ENCODE measurements around the gene ATXN7.

Gene ATXN7

GRCh38 chr3:63864965-63865327, 1.3 kb downstream of the ATXN7 start:
- no peak for DNase-seq (ENCODE audit: low spot score)

DNA sequence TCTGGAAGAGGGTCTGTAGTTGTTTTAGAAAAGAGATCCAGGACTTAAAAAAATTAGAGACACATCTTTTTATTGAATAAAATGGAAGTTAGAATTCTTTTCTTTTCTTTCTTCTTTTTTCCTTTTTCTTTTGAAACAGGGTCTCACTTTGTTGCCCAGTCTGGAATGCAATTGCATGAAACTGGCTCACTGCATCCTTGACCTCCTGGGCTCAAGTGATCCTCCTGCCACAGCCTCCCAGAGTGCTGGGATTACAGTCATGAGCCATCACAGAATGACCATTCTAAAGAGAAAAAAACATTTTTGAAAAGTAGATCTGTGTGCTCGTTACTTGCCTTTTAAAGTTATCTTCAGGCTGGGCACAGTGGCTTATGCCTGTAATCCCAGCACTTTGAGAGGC, 3.6 kb downstream of the ATXN7 start:
- no peak for DNase-seq (ENCODE audit: low spot score)

DNA sequence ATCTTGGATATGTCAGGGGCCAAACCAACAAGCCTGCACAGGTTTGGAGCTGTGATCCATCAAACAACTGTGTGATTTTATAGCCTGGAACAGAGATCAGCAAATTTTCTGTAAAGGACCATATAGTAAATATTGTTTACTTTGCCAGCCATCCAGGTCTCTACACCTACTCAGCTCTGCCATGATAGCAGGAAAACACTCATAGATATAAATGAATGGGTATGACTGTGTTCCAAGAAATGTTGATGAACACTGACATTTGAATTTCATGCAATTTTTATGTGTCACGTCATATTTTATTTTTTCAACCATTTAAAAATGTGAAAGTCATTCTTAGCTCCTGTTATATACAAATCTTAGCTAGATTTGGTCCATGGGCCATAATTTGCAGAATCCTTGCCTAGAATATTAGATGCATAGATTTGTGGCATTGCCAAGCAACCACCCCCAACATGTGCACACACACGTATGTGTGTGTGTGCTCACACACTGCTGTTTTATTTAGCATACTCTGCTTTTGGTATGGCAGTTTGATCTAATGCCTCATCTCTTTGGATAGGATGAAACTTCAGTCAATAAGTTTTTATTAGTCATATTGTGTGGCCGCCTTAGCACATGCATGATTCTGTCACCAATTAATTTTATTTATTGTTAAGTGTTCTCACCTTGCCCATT, 6.4 kb downstream of the ATXN7 start:
- no peak for DNase-seq (ENCODE audit: low spot score)

GRCh38 chr3:63870615-63871005, 6.9 kb downstream of the ATXN7 start:
- DNase-seq (ENCODE audit: low spot score), result no peak

- peak; percentile 83 for DNase-seq (ENCODE audit: low spot score)
Measured at GRCh38 chr3:63872135-63872924, 8.7 kb downstream of the ATXN7 start.

DNA sequence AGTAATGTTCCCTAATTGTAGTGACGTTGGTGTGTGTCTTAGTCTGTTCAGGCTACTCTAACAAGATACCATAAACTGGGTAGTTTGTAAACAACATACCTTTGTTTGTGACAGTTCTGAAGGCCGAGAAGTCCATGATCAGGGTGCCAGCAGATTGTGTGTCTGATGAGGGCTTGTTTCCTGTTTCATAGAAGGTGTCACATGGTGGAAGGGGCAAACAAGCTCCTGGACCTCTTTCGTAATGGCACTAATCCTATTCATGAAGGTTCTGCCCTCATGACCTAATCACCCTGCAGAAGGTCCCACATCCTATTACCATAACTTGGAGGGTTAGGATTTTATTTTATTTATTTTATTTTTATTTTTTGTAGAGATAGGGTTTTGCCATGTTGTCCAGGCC, 11.1 kb downstream of the ATXN7 start:
- no peak for DNase-seq (ENCODE audit: low spot score)

DNA sequence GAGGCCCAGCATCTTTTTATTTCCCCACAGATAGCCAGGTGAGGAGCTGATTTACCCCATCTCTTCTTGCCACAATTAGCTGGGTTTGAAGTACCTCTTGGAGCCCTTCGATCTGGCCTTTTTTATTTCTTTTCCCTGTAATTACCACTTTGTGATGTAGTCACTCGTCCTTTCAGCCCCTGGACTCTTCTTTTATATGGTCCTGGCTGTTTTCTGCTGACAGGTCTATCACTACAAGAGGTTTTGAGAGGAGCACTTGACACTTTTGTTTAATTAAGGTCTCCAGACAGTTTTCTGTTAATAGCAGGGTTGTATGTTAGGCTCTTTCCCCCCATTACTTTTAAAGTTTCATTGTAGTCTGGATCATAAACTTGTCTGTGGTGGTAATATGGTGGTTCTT, 11.8 kb downstream of the ATXN7 start:
- no peak for DNase-seq (ENCODE audit: low spot score)

DNA sequence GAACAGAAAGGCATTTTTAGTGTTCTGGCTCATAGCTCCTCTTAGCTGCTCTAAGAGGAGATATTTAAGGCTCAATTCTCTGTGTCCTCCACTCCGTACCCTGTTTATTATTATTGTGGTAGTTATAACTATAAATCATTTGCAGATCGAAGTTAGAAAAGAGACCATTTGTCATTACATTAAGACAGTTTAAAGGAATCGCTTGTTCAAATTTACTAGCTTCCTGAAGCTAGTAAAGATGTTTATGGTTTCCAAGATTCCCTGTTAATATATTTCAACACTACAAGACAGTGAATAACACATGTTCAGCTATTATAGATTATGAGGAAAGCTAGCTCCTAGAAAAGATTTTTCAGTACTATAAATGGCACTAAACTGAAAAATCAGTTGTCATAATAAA, 12.6 kb downstream of the ATXN7 start:
- no peak for DNase-seq (ENCODE audit: low spot score)

DNA sequence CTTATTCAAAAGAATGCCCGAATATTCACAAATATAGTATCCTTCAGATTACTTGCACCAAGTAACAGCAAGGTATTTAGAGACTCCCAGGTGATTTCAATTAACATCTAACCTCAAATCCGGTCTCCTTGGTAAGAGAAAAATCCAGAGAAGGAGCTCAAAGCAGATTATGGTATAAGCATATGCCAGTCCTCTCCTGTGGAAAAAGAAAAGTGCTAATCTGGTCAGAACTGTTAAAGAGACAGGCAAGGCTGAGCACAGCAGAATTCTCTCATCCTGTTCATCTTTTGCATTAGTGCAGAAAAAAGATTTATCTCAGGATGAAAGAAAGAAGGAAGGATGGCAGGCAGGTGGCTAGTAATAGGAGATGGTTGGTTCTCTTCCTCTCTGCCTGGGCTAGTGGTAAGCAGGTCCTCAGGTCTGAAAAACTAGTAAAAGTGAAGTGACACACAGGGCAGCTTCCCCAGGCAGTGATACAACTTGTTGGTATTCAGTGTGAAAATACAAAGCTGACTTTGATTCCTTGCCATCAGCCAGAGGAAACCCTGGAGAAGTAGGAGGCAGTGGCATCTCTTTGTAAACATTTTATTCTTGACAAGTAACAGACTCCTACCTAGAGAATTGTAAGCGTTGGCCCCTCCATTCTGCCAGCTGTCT, 14.2 kb downstream of the ATXN7 start:
- peak; percentile 63 for DNase-seq (ENCODE audit: low spot score)

- no peak for DNase-seq (ENCODE audit: low spot score)
Measured at GRCh38 chr3:63878394-63879060, 14.9 kb downstream of the ATXN7 start.

DNA sequence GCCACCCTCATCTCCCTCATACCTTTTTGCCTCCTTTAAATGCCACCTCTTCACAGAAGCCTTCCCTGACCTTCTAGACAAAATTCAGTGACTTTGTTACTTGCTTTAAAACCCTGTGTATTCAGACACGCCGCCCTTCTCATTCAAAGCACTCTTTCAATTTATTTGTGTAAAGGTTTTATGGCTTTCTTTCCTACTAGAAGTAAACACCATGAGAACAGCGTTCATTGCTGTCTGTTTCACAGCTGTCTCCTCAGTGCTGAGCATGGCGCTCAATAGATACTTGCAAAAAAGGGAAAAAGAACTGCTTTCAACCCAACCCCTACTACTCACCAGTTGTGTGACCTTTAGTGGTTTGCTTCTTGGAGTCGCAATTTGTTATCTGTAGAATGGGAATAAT, 17.0 kb downstream of the ATXN7 start:
- no peak for DNase-seq (ENCODE audit: low spot score)

DNA sequence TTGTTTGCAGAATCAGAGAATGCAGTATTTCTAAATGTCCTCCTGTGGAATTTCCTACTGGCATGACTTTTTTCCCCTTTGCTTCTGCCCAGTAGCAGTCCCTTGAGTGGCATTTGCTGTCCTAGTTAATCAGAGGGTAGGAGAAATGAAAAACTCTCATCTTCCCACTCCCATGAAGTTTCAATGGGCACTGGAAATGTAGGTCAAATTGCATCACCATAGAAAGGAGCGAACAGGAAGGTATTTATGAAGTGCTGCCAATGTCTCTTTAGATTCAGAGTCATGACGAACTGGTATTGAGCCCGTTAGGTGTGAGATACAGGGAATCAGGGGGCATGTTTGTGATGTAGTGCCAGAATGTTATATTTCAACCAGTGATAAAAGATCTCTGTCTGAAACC, 23.2 kb downstream of the ATXN7 start:
- DNase-seq (ENCODE audit: low spot score), result no peak

DNA sequence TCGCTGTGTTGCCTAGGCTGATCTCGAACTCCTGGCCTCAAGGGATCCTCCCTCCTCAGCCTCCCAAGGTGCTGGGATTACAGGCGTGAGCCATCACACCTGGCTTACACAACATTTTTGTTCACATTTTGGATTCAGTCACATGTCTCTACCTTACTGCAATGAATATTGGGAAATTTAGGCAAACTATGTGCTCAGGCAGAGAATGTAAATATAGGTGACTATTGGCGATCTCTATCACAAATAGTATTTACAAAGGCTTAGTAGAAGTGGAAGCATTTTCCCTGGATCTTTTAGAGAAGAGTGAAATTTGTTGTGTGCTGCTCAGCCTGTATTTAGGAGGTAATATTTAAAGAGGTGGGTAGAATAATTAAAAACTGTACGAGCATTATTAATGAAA, 27.9 kb downstream of the ATXN7 start:
- no peak for DNase-seq (ENCODE audit: low spot score)

DNA sequence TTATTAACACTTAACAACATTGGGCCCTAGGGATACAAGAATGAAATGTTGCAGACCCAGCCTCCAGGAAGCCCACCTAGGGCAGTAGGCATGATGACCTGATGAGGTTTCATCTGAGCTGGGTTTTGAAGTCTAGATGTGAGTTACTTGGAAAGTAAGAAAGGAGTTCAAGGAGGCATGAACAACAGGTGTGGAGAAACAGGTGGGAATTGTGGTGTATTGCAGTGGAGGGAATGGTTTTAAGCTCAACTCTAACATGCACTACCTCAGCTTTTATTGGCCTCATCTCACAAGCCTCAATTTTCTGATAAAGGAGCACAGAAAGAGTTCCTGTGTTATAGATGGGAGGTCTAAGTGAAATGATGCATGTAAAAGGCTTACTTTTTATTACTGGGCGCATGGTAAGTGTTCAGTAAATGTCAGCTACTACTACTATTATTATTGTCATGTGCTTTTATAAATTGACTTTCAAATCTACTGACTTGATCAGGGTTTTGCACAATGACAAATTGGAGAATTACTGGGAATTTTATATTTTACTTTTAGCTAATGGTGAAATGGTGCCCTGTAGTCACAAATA, 29.2 kb downstream of the ATXN7 start:
- DNase-seq (ENCODE audit: low spot score), result no peak

- no peak for DNase-seq (ENCODE audit: low spot score)
Measured at GRCh38 chr3:63895422-63896189, 31.9 kb downstream of the ATXN7 start.

GRCh38 chr3:63896332-63897030, 32.8 kb downstream of the ATXN7 start:
- DNase-seq (ENCODE audit: low spot score), result no peak

- DNase-seq (ENCODE audit: low spot score), result no peak
Measured at GRCh38 chr3:63900010-63900409, 36.3 kb downstream of the ATXN7 start.

- DNase-seq (ENCODE audit: low spot score), result no peak
Measured at GRCh38 chr3:63900459-63900858, 36.8 kb downstream of the ATXN7 start.

GRCh38 chr3:63905731-63906620, 42.3 kb downstream of the ATXN7 start:
- DNase-seq (ENCODE audit: low spot score), result no peak
